HEK293 (cell line): Measurements from ENCODE around the gene XG.

Experiments used
- CTCF ChIA-PET: fragments of 350-600 bp; formaldehyde crosslinking; extraction: SDS; loops from one replicate; lab custom pipeline; 2021; ENCODE audit warnings: antibody characterized with exemption; lab: Yijun Ruan, JAX
- POLR2A ChIA-PET: fragments of 300-600 bp; formaldehyde crosslinking; extraction: SDS; loops from one replicate; lab custom pipeline; 2020; ENCODE audit warnings: antibody characterized with exemption, inconsistent platforms; lab: Yijun Ruan, JAX
- H3K27ac ChIP-seq: fragments of 200-500 bp; sonication (Bioruptor generic); 2 replicates; pipeline ENCODE4 v1.5.1; 2014; ENCODE audit warnings: low read depth, low read length, control low read depth, inconsistent platforms; ENCODE audit errors: extremely low read depth
- H3K36me3 ChIP-seq, 2 experiments: fragments of 200-500 bp in 1 of 2; sonication (Bioruptor generic) in 1 of 2; 1 replicate in 1 of 2; 2 replicates in 1 of 2; pipeline ENCODE4 v1.5.1; 2014 to 2017; ENCODE audit warnings: inconsistent platforms in 2 of 2, low read length in 2 of 2; ENCODE audit not compliant: control insufficient read depth in 2 of 2, insufficient read depth in 1 of 2
- H3K4me1 ChIP-seq: fragments of 200-500 bp; sonication (Bioruptor generic); 2 replicates; pipeline ENCODE4 v1.5.1; 2014; ENCODE audit warnings: mild to moderate bottlenecking, low read length, inconsistent platforms; ENCODE audit not compliant: control insufficient read depth, insufficient read depth
- H3K4me3 ChIP-seq: 2 replicates; pipeline ENCODE4 v1.5.1; 2011; ENCODE audit warnings: low read depth, mild to moderate bottlenecking, control low read depth, low read length, moderate library complexity
- H3K9me3 ChIP-seq: fragments of 200-500 bp; sonication (Bioruptor generic); 2 replicates; pipeline ENCODE4 v1.5.1; 2014; ENCODE audit warnings: low read depth, low read length, inconsistent platforms; ENCODE audit not compliant: control insufficient read depth, insufficient read depth
- EGR2 ChIP-seq: fragments of 450-650 bp; formaldehyde crosslinking; IDR thresholded peaks from 2 replicates; pipeline ENCODE4 v1.5.1; 2016; ENCODE audit warnings: low read depth, missing biosample characterization, missing genetic modification characterization
- KLF16 ChIP-seq: fragments of 450-650 bp; formaldehyde crosslinking; IDR thresholded peaks from 2 replicates; pipeline ENCODE4 v1.5.1; 2017; ENCODE audit warnings: missing biosample characterization, missing genetic modification characterization
- MZF1 ChIP-seq: fragments of 450-650 bp; formaldehyde crosslinking; IDR thresholded peaks from 2 replicates; pipeline ENCODE4 v1.5.1; 2017; ENCODE audit warnings: missing biosample characterization, missing genetic modification characterization, borderline replicate concordance
- OSR2 ChIP-seq: fragments of 450-650 bp; formaldehyde crosslinking; IDR thresholded peaks from 2 replicates; pipeline ENCODE4 v1.5.1; 2016; ENCODE audit warnings: missing biosample characterization, missing genetic modification characterization
- SP2 ChIP-seq: fragments of 450-650 bp; formaldehyde crosslinking; IDR thresholded peaks from 2 replicates; pipeline ENCODE4 v1.5.1; 2016; ENCODE audit warnings: missing biosample characterization, missing genetic modification characterization
- YY2 ChIP-seq: fragments of 450-650 bp; formaldehyde crosslinking; IDR thresholded peaks from 2 replicates; pipeline ENCODE4 v1.5.1; 2016; ENCODE audit warnings: missing biosample characterization, missing genetic modification characterization
- ZFHX2 ChIP-seq: fragments of 450-650 bp; formaldehyde crosslinking; conservative IDR thresholded peaks from 2 replicates; pipeline ENCODE4 v1.5.1; 2016; ENCODE audit warnings: missing biosample characterization, missing genetic modification characterization
- ZNF138 ChIP-seq: fragments of 450-650 bp; formaldehyde crosslinking; IDR thresholded peaks from 2 replicates; pipeline ENCODE4 v1.5.1; 2016; ENCODE audit warnings: missing biosample characterization, missing genetic modification characterization, borderline replicate concordance
- ZNF16 ChIP-seq: fragments of 450-650 bp; formaldehyde crosslinking; IDR thresholded peaks from 2 replicates; pipeline ENCODE4 v1.5.1; 2016; ENCODE audit warnings: low read depth, missing biosample characterization, missing genetic modification characterization
- ZNF280D ChIP-seq: fragments of 450-650 bp; formaldehyde crosslinking; IDR thresholded peaks from 2 replicates; pipeline ENCODE4 v1.5.1; 2016; ENCODE audit warnings: missing biosample characterization, missing genetic modification characterization
- ZNF521 ChIP-seq: fragments of 450-650 bp; formaldehyde crosslinking; IDR thresholded peaks from 2 replicates; pipeline ENCODE4 v1.5.1; 2017; ENCODE audit warnings: missing biosample characterization, mild to moderate bottlenecking, missing genetic modification characterization
- ZNF529 ChIP-seq: fragments of 450-650 bp; formaldehyde crosslinking; IDR thresholded peaks from 2 replicates; pipeline ENCODE4 v1.5.1; 2017; ENCODE audit warnings: missing genetic modification characterization, missing biosample characterization; ENCODE audit not compliant: insufficient replicate concordance
- ZNF624 ChIP-seq: fragments of 450-650 bp; formaldehyde crosslinking; IDR thresholded peaks from 2 replicates; pipeline ENCODE4 v1.5.1; 2017; ENCODE audit warnings: missing biosample characterization, missing genetic modification characterization
- ZNF639 ChIP-seq: fragments of 450-650 bp; formaldehyde crosslinking; IDR thresholded peaks from 2 replicates; pipeline ENCODE4 v1.5.1; 2016; ENCODE audit warnings: missing biosample characterization, missing genetic modification characterization
- ZNF704 ChIP-seq: fragments of 450-650 bp; formaldehyde crosslinking; IDR thresholded peaks from 2 replicates; pipeline ENCODE4 v1.5.1; 2016; ENCODE audit warnings: missing biosample characterization, missing genetic modification characterization
- ZNF707 ChIP-seq: fragments of 450-650 bp; formaldehyde crosslinking; IDR thresholded peaks from 2 replicates; pipeline ENCODE4 v1.5.1; 2016; ENCODE audit warnings: missing biosample characterization, missing genetic modification characterization
- ZNF777 ChIP-seq: fragments of 450-650 bp; formaldehyde crosslinking; IDR thresholded peaks from 2 replicates; pipeline ENCODE4 v1.5.1; 2017; ENCODE audit warnings: missing biosample characterization, missing genetic modification characterization, borderline replicate concordance
- ZSCAN4 ChIP-seq: fragments of 450-650 bp; formaldehyde crosslinking; IDR thresholded peaks from 2 replicates; pipeline ENCODE4 v1.5.1; 2017; ENCODE audit warnings: missing biosample characterization, missing genetic modification characterization
- TF ChIP-seq, protein P1 (sequence below): fragments of 450-650 bp; IDR thresholded peaks from 2 replicates; pipeline ENCODE4 v1.5.1; 2018; ENCODE audit warnings: missing biosample characterization, mild to moderate bottlenecking, missing genetic modification characterization
- TF ChIP-seq, protein P2 (sequence below): fragments of 450-650 bp; formaldehyde crosslinking; IDR thresholded peaks from 2 replicates; pipeline ENCODE4 v1.5.1; 2016; ENCODE audit warnings: missing biosample characterization, missing genetic modification characterization
- TF ChIP-seq, protein P3 (sequence below): fragments of 450-650 bp; formaldehyde crosslinking; conservative IDR thresholded peaks from 2 replicates; pipeline ENCODE4 v1.5.1; 2016; ENCODE audit warnings: low read depth, missing biosample characterization, missing genetic modification characterization

The XG gene

DNA sequence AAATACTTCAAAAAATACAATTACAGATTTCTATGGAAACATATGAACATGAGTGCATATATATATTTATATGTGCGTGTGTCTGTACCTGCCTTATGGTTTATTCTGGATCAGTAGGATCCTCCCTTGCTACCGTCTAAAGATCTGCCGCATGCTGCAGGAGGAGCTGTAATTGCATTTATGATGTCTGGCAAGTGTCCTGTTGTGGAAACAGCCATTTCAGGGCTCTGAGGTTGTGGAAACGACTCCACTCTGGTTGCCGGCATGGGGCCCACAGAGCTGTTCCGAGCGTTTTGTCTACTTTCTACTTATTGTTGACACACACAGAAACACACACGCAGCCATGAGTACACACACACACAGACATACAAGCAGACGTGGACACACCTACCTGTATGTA is 39.4 kb upstream of the XG start (continued):
- no peak for TF ChIP-seq YY2 (tag by site-specific recombination)
- TF ChIP-seq ZNF707 (tag by site-specific recombination), result no peak

DNA sequence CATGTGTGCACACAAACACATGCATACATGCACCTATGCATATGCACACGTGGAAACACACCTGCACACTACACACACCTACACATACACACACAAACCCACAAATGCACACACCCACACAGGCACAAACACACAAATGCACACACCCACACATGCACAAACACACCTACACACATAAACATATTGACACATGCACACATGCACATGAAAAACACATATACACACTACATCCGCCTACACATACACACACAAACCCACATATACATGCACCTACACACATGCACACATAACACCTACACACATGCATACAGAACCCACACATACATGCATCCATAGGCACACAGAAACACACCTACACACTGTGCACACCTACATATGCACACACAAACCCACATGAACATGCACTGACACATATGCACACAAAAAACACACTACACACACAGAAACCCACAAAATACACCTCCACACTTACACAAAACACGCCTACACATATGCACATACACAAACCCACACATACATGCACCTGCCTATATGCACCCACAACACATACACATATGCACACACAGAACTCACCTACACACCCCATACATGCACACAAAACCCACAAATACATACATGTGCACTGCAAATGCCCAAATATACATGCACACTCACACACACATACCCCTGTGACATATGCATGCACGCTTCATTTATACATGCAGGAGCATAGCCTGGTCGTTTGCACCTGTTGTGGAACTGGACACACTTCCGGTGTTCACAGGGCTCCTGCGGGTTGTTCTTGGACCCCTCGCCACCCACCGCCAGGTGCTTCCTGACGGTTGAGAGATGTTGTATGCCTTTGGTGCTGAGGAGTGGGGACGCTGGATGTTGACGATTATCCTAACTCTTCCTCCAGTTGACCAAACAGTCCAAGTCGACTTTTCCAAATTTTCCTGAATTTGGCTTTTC is 38.7 kb upstream of the XG start:
- CTCF ChIA-PET, result no interaction called here
- peaks cover 26 to 60% of the 10 kb centered on the region in 2 experiments for H3K36me3 ChIP-seq
- no peaks in the 10 kb centered on the region for H3K9me3 ChIP-seq
- no peaks in the 10 kb centered on the region for H3K4me1 ChIP-seq
- H3K27ac ChIP-seq, result no peak overlapping the region
- no peak overlapping the region for H3K4me3 ChIP-seq
- POLR2A ChIA-PET, result no interaction called here
- TF ChIP-seq ZNF529, result no peak
- TF ChIP-seq, protein P1, sequence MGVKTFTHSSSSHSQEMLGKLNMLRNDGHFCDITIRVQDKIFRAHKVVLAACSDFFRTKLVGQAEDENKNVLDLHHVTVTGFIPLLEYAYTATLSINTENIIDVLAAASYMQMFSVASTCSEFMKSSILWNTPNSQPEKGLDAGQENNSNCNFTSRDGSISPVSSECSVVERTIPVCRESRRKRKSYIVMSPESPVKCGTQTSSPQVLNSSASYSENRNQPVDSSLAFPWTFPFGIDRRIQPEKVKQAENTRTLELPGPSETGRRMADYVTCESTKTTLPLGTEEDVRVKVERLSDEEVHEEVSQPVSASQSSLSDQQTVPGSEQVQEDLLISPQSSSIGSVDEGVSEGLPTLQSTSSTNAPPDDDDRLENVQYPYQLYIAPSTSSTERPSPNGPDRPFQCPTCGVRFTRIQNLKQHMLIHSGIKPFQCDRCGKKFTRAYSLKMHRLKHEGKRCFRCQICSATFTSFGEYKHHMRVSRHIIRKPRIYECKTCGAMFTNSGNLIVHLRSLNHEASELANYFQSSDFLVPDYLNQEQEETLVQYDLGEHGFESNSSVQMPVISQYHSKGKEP (tag by site-specific recombination), result no peak
- TF ChIP-seq ZNF521, result no peak
- TF ChIP-seq, protein P2, sequence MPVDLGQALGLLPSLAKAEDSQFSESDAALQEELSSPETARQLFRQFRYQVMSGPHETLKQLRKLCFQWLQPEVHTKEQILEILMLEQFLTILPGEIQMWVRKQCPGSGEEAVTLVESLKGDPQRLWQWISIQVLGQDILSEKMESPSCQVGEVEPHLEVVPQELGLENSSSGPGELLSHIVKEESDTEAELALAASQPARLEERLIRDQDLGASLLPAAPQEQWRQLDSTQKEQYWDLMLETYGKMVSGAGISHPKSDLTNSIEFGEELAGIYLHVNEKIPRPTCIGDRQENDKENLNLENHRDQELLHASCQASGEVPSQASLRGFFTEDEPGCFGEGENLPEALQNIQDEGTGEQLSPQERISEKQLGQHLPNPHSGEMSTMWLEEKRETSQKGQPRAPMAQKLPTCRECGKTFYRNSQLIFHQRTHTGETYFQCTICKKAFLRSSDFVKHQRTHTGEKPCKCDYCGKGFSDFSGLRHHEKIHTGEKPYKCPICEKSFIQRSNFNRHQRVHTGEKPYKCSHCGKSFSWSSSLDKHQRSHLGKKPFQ (tag by site-specific recombination), result peak; percentile 88; the same call in 1 of the 2 replicates
- no peak for TF ChIP-seq MZF1 (tag by site-specific recombination)
- TF ChIP-seq ZNF280D (tag by site-specific recombination), result no peak
- TF ChIP-seq ZNF639 (tag by site-specific recombination), result no peak
- TF ChIP-seq ZSCAN4 (tag by site-specific recombination), result peak; percentile 41
- peak; percentile 96 for TF ChIP-seq ZFHX2 (tag by site-specific recombination)
- no peak for TF ChIP-seq ZNF138 (tag by site-specific recombination)
- no peak for TF ChIP-seq OSR2 (tag by site-specific recombination)
- TF ChIP-seq ZNF777 (tag by site-specific recombination), result no peak
- TF ChIP-seq, protein P3, sequence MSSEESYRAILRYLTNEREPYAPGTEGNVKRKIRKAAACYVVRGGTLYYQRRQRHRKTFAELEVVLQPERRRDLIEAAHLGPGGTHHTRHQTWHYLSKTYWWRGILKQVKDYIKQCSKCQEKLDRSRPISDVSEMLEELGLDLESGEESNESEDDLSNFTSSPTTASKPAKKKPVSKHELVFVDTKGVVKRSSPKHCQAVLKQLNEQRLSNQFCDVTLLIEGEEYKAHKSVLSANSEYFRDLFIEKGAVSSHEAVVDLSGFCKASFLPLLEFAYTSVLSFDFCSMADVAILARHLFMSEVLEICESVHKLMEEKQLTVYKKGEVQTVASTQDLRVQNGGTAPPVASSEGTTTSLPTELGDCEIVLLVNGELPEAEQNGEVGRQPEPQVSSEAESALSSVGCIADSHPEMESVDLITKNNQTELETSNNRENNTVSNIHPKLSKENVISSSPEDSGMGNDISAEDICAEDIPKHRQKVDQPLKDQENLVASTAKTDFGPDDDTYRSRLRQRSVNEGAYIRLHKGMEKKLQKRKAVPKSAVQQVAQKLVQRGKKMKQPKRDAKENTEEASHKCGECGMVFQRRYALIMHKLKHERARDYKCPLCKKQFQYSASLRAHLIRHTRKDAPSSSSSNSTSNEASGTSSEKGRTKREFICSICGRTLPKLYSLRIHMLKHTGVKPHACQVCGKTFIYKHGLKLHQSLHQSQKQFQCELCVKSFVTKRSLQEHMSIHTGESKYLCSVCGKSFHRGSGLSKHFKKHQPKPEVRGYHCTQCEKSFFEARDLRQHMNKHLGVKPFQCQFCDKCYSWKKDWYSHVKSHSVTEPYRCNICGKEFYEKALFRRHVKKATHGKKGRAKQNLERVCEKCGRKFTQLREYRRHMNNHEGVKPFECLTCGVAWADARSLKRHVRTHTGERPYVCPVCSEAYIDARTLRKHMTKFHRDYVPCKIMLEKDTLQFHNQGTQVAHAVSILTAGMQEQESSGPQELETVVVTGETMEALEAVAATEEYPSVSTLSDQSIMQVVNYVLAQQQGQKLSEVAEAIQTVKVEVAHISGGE (tag by site-specific recombination), result no peak
- TF ChIP-seq SP2 (tag by site-specific recombination), result no peak
- TF ChIP-seq EGR2 (tag by site-specific recombination), result peak; percentile 99
- TF ChIP-seq ZNF704 (tag by site-specific recombination), result no peak
- TF ChIP-seq ZNF624 (tag by site-specific recombination), result no peak
- TF ChIP-seq KLF16 (tag by site-specific recombination), result no peak
- TF ChIP-seq ZNF16, result no peak
